ENCODE measurements around the gene EDN2.

GRCh38 chr1:41437011-41437355, 47.5 kb downstream of the EDN2 start:
- TF ChIP-seq CTCF (IDR thresholded peaks at IDR 0.05; ENCODE audit: insufficient read depth, low read length) (no peak), POLR2AphosphoS5 (IDR thresholded peaks at IDR 0.05; ENCODE audit: low read depth) (no peak), GABPA (IDR thresholded peaks at IDR 0.05; ENCODE audit: low read depth) (no peak), SPI1 (IDR thresholded peaks at IDR 0.05; ENCODE audit: borderline replicate concordance, low read depth) (no peak)
- TF ChIP-seq, protein P1, sequence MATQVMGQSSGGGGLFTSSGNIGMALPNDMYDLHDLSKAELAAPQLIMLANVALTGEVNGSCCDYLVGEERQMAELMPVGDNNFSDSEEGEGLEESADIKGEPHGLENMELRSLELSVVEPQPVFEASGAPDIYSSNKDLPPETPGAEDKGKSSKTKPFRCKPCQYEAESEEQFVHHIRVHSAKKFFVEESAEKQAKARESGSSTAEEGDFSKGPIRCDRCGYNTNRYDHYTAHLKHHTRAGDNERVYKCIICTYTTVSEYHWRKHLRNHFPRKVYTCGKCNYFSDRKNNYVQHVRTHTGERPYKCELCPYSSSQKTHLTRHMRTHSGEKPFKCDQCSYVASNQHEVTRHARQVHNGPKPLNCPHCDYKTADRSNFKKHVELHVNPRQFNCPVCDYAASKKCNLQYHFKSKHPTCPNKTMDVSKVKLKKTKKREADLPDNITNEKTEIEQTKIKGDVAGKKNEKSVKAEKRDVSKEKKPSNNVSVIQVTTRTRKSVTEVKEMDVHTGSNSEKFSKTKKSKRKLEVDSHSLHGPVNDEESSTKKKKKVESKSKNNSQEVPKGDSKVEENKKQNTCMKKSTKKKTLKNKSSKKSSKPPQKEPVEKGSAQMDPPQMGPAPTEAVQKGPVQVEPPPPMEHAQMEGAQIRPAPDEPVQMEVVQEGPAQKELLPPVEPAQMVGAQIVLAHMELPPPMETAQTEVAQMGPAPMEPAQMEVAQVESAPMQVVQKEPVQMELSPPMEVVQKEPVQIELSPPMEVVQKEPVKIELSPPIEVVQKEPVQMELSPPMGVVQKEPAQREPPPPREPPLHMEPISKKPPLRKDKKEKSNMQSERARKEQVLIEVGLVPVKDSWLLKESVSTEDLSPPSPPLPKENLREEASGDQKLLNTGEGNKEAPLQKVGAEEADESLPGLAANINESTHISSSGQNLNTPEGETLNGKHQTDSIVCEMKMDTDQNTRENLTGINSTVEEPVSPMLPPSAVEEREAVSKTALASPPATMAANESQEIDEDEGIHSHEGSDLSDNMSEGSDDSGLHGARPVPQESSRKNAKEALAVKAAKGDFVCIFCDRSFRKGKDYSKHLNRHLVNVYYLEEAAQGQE (IDR thresholded peaks at IDR 0.05; ENCODE audit: insufficient replicate concordance, low read depth), result no peak

Data from HL-60 (cell line).